ENCODE data around the gene SORCS3.

DNA sequence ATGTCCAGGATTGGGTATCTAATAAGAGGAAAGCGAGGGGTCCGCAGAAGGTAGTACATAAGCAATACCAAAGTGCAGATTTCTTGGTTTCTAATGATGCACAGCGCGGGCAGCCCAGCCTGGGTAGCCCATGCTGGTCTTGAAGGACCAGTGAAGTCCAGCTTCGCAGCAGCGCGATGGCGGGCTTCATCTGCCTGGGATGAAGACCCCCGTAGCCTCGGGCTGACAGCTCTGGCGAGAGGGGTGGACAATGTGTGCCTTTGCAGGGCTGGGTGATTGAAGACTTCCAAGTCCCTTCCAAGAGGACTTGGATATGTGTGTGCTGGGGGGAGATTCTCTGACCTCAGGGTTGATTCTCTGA, 2.2 kb downstream of the SORCS3 start:
- TF ChIP-seq EZH2 (IDR thresholded peaks at IDR 0.05) (no peak), FOXP2 (optimal IDR thresholded peaks at IDR 0.05; ENCODE audit: control extremely low read depth, extremely low read length, insufficient read depth) (no peak)
